ENCODE results near the gene ORC4.

ORC4 gene

DNA sequence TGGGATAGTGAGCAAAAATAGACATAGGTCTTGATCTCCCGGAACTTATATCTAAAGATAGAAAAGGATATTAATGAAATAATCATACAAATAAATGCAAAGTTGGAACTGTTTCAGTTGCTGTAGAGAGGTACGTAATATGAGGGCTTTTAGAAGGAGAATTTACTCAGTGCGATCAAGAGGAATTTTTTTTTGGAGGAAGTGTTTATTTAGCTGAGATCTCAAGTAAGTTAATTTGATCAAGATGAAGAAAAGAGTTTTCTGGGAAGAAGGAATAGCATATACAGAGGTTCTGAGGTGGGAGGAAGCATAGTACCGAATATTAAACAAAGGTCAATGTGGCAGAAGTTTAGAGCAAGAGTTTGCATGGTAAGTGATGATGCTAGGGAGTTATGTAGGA is 11.7 kb upstream of the ORC4 start:
- no peak for DNase-seq (ENCODE audit: extremely low spot score)
- ChIA-PET POLR2A (no interaction called here), CTCF (no interaction called here)
- TF ChIP-seq ARNT (IDR thresholded peaks at IDR 0.05): no peak
- TF ChIP-seq TARDBP (IDR thresholded peaks at IDR 0.05): no peak
- no peak for TF ChIP-seq SP1 (IDR thresholded peaks at IDR 0.05)
- no peak for TF ChIP-seq L3MBTL2 (conservative IDR thresholded peaks at IDR 0.05)
- TF ChIP-seq NFRKB (IDR thresholded peaks at IDR 0.05): no peak
- no peak for TF ChIP-seq HDGF (IDR thresholded peaks at IDR 0.05; ENCODE audit: borderline replicate concordance)
- TF ChIP-seq LEF1 (IDR thresholded peaks at IDR 0.05; ENCODE audit: borderline replicate concordance): no peak
- TF ChIP-seq CTBP1 (IDR thresholded peaks at IDR 0.05; ENCODE audit: borderline replicate concordance): no peak
- no peak for TF ChIP-seq ZNF384 (IDR thresholded peaks at IDR 0.05)
- TF ChIP-seq SUZ12 (IDR thresholded peaks at IDR 0.05): no peak

- DNase-seq (ENCODE audit: extremely low spot score): no peak
- TF ChIP-seq LEF1 (IDR thresholded peaks at IDR 0.05; ENCODE audit: borderline replicate concordance): no peak
- TF ChIP-seq FOXM1 (IDR thresholded peaks at IDR 0.05; ENCODE audit: borderline replicate concordance): no peak
- no peak for TF ChIP-seq SUZ12 (IDR thresholded peaks at IDR 0.05)
- TF ChIP-seq BHLHE40 (IDR thresholded peaks at IDR 0.05; ENCODE audit: borderline replicate concordance): no peak
- no peak for TF ChIP-seq HDGF (IDR thresholded peaks at IDR 0.05; ENCODE audit: borderline replicate concordance)
- TF ChIP-seq ELF4 (IDR thresholded peaks at IDR 0.05): no peak
- TF ChIP-seq L3MBTL2 (conservative IDR thresholded peaks at IDR 0.05): no peak
- TF ChIP-seq TARDBP (IDR thresholded peaks at IDR 0.05): no peak
- no peak for TF ChIP-seq ARNT (IDR thresholded peaks at IDR 0.05)
- TF ChIP-seq NFRKB (IDR thresholded peaks at IDR 0.05): no peak
- no peak for TF ChIP-seq SP1 (IDR thresholded peaks at IDR 0.05)
- TF ChIP-seq CTBP1 (IDR thresholded peaks at IDR 0.05; ENCODE audit: borderline replicate concordance): no peak
- no peak for TF ChIP-seq PKNOX1 (IDR thresholded peaks at IDR 0.05)
- no peak for TF ChIP-seq FOXK2 (IDR thresholded peaks at IDR 0.05)
- no peak for TF ChIP-seq ZNF384 (IDR thresholded peaks at IDR 0.05)
- no peak for TF ChIP-seq FOXA1 (IDR thresholded peaks at IDR 0.05)
- ChIA-PET CTCF (interaction anchor here (0.6 kb wide), 1 partner anchor 257 kb away, joined by 9 read pairs; no protein-coding TSS in a partner anchor), POLR2A (no interaction called here)
These were observed 10.6 kb upstream of the ORC4 start for GRCh38 chr2:148031152-148031551.

GRCh38 chr2:148028781-148029180 is 8.2 kb upstream of the ORC4 start:
- POLR2A ChIA-PET: interaction anchor here (1.2 kb wide), 1 partner anchor 8 kb away, joined by 5 read pairs; the partner anchor contains the start of genes MBD5 and ORC4
- TF ChIP-seq HDGF (IDR thresholded peaks at IDR 0.05; ENCODE audit: borderline replicate concordance) (no peak), CTBP1 (IDR thresholded peaks at IDR 0.05; ENCODE audit: borderline replicate concordance) (no peak), FOXA1 (IDR thresholded peaks at IDR 0.05) (no peak), ZNF384 (IDR thresholded peaks at IDR 0.05) (no peak), BHLHE40 (IDR thresholded peaks at IDR 0.05; ENCODE audit: borderline replicate concordance) (no peak), TARDBP (IDR thresholded peaks at IDR 0.05) (no peak), SUZ12 (IDR thresholded peaks at IDR 0.05) (no peak), FOXK2 (IDR thresholded peaks at IDR 0.05) (no peak), PKNOX1 (IDR thresholded peaks at IDR 0.05) (no peak), L3MBTL2 (conservative IDR thresholded peaks at IDR 0.05) (no peak), ELF4 (IDR thresholded peaks at IDR 0.05) (no peak), ARNT (IDR thresholded peaks at IDR 0.05) (no peak), NFRKB (IDR thresholded peaks at IDR 0.05) (no peak), FOXM1 (IDR thresholded peaks at IDR 0.05; ENCODE audit: borderline replicate concordance) (no peak), LEF1 (IDR thresholded peaks at IDR 0.05; ENCODE audit: borderline replicate concordance) (no peak), SP1 (IDR thresholded peaks at IDR 0.05) (no peak)
- no peak for DNase-seq (ENCODE audit: extremely low spot score)
- CTCF ChIA-PET: no interaction called here

DNA sequence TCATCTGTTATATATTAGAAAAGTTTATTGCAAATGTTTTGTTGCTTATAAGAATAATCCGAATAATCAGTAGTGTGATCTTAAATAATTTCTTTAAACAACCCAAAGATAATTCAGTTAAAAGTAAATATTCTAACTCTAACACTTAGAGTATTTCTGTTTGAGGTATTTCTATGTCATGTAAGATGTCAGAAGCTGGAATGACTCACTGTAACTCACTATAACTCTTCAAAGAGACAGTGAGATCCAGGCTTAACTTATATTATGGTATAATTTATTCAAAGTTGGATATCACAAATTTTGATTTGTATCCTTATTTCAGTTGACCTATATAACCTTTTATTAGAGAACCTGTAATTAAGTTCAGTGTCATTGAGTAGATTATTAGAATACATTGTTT is 7.3 kb upstream of the ORC4 start:
- DNase-seq (ENCODE audit: extremely low spot score): no peak
- ChIA-PET POLR2A (no interaction called here), CTCF (no interaction called here)
- TF ChIP-seq BHLHE40 (IDR thresholded peaks at IDR 0.05; ENCODE audit: borderline replicate concordance) (no peak), TARDBP (IDR thresholded peaks at IDR 0.05) (no peak), SP1 (IDR thresholded peaks at IDR 0.05) (no peak)

- CTCF ChIA-PET: no interaction called here
- POLR2A ChIA-PET: no interaction called here
- DNase-seq (ENCODE audit: extremely low spot score): no peak
- TF ChIP-seq ZNF384 (IDR thresholded peaks at IDR 0.05) (no peak), NFRKB (IDR thresholded peaks at IDR 0.05) (no peak), LEF1 (IDR thresholded peaks at IDR 0.05; ENCODE audit: borderline replicate concordance) (no peak), SUZ12 (IDR thresholded peaks at IDR 0.05) (no peak), BHLHE40 (IDR thresholded peaks at IDR 0.05; ENCODE audit: borderline replicate concordance) (no peak)
These were observed 6.0 kb upstream of the ORC4 start for GRCh38 chr2:148026573-148026972.

DNA sequence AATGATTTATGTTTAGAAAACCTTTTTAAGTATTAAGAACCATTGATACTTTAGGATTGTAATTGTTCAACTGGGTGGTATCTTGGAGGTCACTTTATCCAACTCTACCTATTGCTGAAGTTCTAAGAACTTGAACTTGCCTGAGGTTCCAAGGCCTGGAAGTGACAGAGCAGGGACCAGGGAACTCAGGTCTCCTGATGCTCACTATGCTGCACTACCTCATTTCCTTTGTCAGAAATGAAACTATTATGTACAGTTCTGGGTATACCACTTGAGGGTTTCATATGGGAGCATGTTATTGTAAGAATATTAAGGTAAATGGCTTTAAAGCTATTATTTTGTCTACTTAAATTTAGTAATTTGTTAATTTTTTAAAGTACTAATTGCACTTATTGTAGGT is 3.3 kb upstream of the ORC4 start:
- POLR2A ChIA-PET: no interaction called here
- TF ChIP-seq PKNOX1 (IDR thresholded peaks at IDR 0.05) (no peak), FOXA1 (IDR thresholded peaks at IDR 0.05) (no peak), ZNF384 (IDR thresholded peaks at IDR 0.05) (no peak), SUZ12 (IDR thresholded peaks at IDR 0.05) (no peak)
- no peak for DNase-seq (ENCODE audit: extremely low spot score)
- CTCF ChIA-PET: no interaction called here

DNA sequence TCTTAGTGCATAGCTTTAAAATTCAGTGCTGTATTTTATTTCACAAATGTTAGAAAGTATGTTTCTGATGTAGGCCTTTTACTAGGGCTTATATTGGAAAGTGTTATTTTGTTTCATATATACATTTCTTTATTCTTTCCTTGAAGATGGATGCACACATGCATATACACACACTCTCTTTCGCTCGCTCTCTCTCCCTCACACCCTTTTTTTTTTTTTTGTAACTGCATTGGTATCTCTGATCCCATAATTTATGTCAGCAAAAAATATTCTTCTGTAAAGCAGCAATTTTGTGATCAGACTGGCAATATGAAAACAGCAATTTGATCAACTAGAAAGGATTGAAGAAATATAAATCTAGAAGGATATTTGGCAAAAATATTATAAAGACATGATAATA is 2.3 kb upstream of the ORC4 start:
- TF ChIP-seq FOXK2 (IDR thresholded peaks at IDR 0.05): no peak
- TF ChIP-seq HDGF (IDR thresholded peaks at IDR 0.05; ENCODE audit: borderline replicate concordance): no peak
- TF ChIP-seq ELF4 (IDR thresholded peaks at IDR 0.05): no peak
- TF ChIP-seq NFRKB (IDR thresholded peaks at IDR 0.05): no peak
- no peak for TF ChIP-seq ARNT (IDR thresholded peaks at IDR 0.05)
- TF ChIP-seq TARDBP (IDR thresholded peaks at IDR 0.05): no peak
- no peak for TF ChIP-seq CTBP1 (IDR thresholded peaks at IDR 0.05; ENCODE audit: borderline replicate concordance)
- no peak for TF ChIP-seq LEF1 (IDR thresholded peaks at IDR 0.05; ENCODE audit: borderline replicate concordance)
- no peak for TF ChIP-seq FOXM1 (IDR thresholded peaks at IDR 0.05; ENCODE audit: borderline replicate concordance)
- no peak for TF ChIP-seq ZNF384 (IDR thresholded peaks at IDR 0.05)
- no peak for TF ChIP-seq PKNOX1 (IDR thresholded peaks at IDR 0.05)
- no peak for TF ChIP-seq FOXA1 (IDR thresholded peaks at IDR 0.05)
- no peak for TF ChIP-seq SUZ12 (IDR thresholded peaks at IDR 0.05)
- no peak for TF ChIP-seq L3MBTL2 (conservative IDR thresholded peaks at IDR 0.05)
- CTCF ChIA-PET: interaction anchor here (1.2 kb wide), 1 partner anchor 37 kb away, joined by 3 read pairs; no protein-coding TSS in a partner anchor
- no peak for DNase-seq (ENCODE audit: extremely low spot score)
- POLR2A ChIA-PET: no interaction called here
